ENCODE measurements around the gene TMOD1. TPM values are rescaled to one million over a fixed set of nuclear protein-coding genes. Genes with fewer than 3 reads are reported as not detected.

TMOD1 gene
- total RNA-seq, 1 donor from 2014 or later: 11.4 TPM

- DNase-seq (ENCODE audit: low spot score): no peak
Measured at GRCh38 chr9:97547098-97547829, 45.8 kb downstream of the TMOD1 start.

GRCh38 chr9:97548379-97548778 is 46.9 kb downstream of the TMOD1 start:
- DNase-seq (ENCODE audit: low spot score): no peak

GRCh38 chr9:97548819-97549540 is 47.5 kb downstream of the TMOD1 start:
- DNase-seq (ENCODE audit: low spot score): no peak

GRCh38 chr9:97550386-97550785 is 48.9 kb downstream of the TMOD1 start:
- no peak for DNase-seq (ENCODE audit: low spot score)

- no peak for DNase-seq (ENCODE audit: low spot score)
Measured at GRCh38 chr9:97551308-97551707, 49.8 kb downstream of the TMOD1 start.

- DNase-seq (ENCODE audit: low spot score): no peak
Measured at GRCh38 chr9:97553141-97553540, 51.7 kb downstream of the TMOD1 start.

- DNase-seq (ENCODE audit: low spot score): no peak
Measured at GRCh38 chr9:97553841-97554240, 52.4 kb downstream of the TMOD1 start.

GRCh38 chr9:97554566-97555075 is 53.2 kb downstream of the TMOD1 start:
- no peak for DNase-seq (ENCODE audit: low spot score)

- DNase-seq (ENCODE audit: low spot score): no peak
Measured at GRCh38 chr9:97555164-97555563, 53.7 kb downstream of the TMOD1 start.

- DNase-seq (ENCODE audit: low spot score): no peak
Measured at GRCh38 chr9:97556036-97556720, 54.7 kb downstream of the TMOD1 start.

- no peak for DNase-seq (ENCODE audit: low spot score)
Measured at GRCh38 chr9:97556721-97557605, 55.5 kb downstream of the TMOD1 start.

GRCh38 chr9:97557606-97558095 is 56.2 kb downstream of the TMOD1 start:
- peak; percentile 54 for DNase-seq (ENCODE audit: low spot score)

- DNase-seq (ENCODE audit: low spot score): no peak
Measured at GRCh38 chr9:97558701-97559101, 57.2 kb downstream of the TMOD1 start.

- DNase-seq (ENCODE audit: low spot score): no peak
Measured at GRCh38 chr9:97559111-97559514, 57.6 kb downstream of the TMOD1 start.

GRCh38 chr9:97560154-97560553 is 58.7 kb downstream of the TMOD1 start:
- DNase-seq (ENCODE audit: low spot score): no peak

GRCh38 chr9:97560851-97561250 is 59.4 kb downstream of the TMOD1 start:
- DNase-seq (ENCODE audit: low spot score): no peak

GRCh38 chr9:97561501-97561900 is 60.0 kb downstream of the TMOD1 start:
- no peak for DNase-seq (ENCODE audit: low spot score)

GRCh38 chr9:97562542-97562941 is 61.1 kb downstream of the TMOD1 start:
- DNase-seq (ENCODE audit: low spot score): no peak

GRCh38 chr9:97563458-97564135 is 62.1 kb downstream of the TMOD1 start:
- no peak for DNase-seq (ENCODE audit: low spot score)

GRCh38 chr9:97564291-97565175 is 63.1 kb downstream of the TMOD1 start:
- DNase-seq (ENCODE audit: low spot score): peak; percentile 55

All from mucosa of gallbladder (tissue), 1 donor.